Ramos (cell line): Measurements from ENCODE around the gene SLC5A3.

Source experiments
- in situ Hi-C: fragments of 300-500 bp; cut with MboI; formaldehyde crosslinking; loops from one replicate; pipeline ENCODE4 v1.14.3; 2022; ENCODE audit warnings: low sequenced_read_pairs; ENCODE audit not compliant: unreplicated experiment

Gene SLC5A3

GRCh38 chr21:34094949-34095348 lies 21.6 kb downstream of the SLC5A3 start:
- in situ Hi-C loops = no loop called here

GRCh38 chr21:34097442-34097841 lies 24.1 kb downstream of the SLC5A3 start:
- in situ Hi-C loops = no loop called here

GRCh38 chr21:34100337-34100736 lies 27.0 kb downstream of the SLC5A3 start:
- in situ Hi-C loops = no loop called here

GRCh38 chr21:34100790-34101189 lies 27.4 kb downstream of the SLC5A3 start:
- in situ Hi-C loops = no loop called here

GRCh38 chr21:34105947-34106541 lies 32.7 kb downstream of the SLC5A3 start:
- in situ Hi-C loops = no loop called here

- in situ Hi-C loops = no loop called here
These were observed 34.2 kb downstream of the SLC5A3 start for GRCh38 chr21:34107606-34108005.

GRCh38 chr21:34109075-34109474 lies 35.7 kb downstream of the SLC5A3 start:
- in situ Hi-C loops = no loop called here

GRCh38 chr21:34110594-34111202 lies 37.3 kb downstream of the SLC5A3 start:
- in situ Hi-C loops = no loop called here

GRCh38 chr21:34112316-34113033 lies 39.1 kb downstream of the SLC5A3 start:
- in situ Hi-C loops = no loop called here

- in situ Hi-C loops = no loop called here
These were observed 40.5 kb downstream of the SLC5A3 start for GRCh38 chr21:34113842-34114241.

GRCh38 chr21:34115160-34115559 lies 41.8 kb downstream of the SLC5A3 start:
- in situ Hi-C loops = no loop called here

GRCh38 chr21:34116569-34116968 lies 43.2 kb downstream of the SLC5A3 start:
- in situ Hi-C loops = no loop called here

- in situ Hi-C loops = no loop called here
These were observed 47.5 kb downstream of the SLC5A3 start for GRCh38 chr21:34120867-34121266.

GRCh38 chr21:34122047-34122446 lies 48.7 kb downstream of the SLC5A3 start:
- in situ Hi-C loops = no loop called here
